ENCODE data around the gene NMD3.

GRCh38 chr3:161272524-161272923 lies 51.4 kb downstream of the NMD3 start:
- TF ChIP-seq, protein P1, sequence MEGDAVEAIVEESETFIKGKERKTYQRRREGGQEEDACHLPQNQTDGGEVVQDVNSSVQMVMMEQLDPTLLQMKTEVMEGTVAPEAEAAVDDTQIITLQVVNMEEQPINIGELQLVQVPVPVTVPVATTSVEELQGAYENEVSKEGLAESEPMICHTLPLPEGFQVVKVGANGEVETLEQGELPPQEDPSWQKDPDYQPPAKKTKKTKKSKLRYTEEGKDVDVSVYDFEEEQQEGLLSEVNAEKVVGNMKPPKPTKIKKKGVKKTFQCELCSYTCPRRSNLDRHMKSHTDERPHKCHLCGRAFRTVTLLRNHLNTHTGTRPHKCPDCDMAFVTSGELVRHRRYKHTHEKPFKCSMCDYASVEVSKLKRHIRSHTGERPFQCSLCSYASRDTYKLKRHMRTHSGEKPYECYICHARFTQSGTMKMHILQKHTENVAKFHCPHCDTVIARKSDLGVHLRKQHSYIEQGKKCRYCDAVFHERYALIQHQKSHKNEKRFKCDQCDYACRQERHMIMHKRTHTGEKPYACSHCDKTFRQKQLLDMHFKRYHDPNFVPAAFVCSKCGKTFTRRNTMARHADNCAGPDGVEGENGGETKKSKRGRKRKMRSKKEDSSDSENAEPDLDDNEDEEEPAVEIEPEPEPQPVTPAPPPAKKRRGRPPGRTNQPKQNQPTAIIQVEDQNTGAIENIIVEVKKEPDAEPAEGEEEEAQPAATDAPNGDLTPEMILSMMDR (IDR thresholded peaks at IDR 0.05), result no peak
- no peak for TF ChIP-seq POLR2A (IDR thresholded peaks at IDR 0.05)

Data from Peyer's patch (tissue), 4 donors.